ENCODE data around the gene NCOR1.
"Not testable (repeated sequence)": the region's sequence is repeated elsewhere in the genome, so short reads cannot be mapped to it uniquely, and the experiment has no call there.

The NCOR1 gene

GRCh38 chr17:16214190-16215001 lies 938 bp downstream of the NCOR1 start:
- DNase-seq (ENCODE audit: low read depth): no peak

- DNase-seq (ENCODE audit: low read depth): no peak
Measured at GRCh38 chr17:16212793-16213192, 2.5 kb downstream of the NCOR1 start.

- DNase-seq (ENCODE audit: low read depth): no peak
Measured at GRCh38 chr17:16211590-16211989, 3.7 kb downstream of the NCOR1 start.

- DNase-seq (ENCODE audit: low read depth): not testable (repeated sequence)
Measured at GRCh38 chr17:16204763-16205162, 10.6 kb downstream of the NCOR1 start.

- not testable (repeated sequence) for DNase-seq (ENCODE audit: low read depth)
Measured at GRCh38 chr17:16202554-16203500, 12.5 kb downstream of the NCOR1 start.

GRCh38 chr17:16201693-16202131 lies 13.6 kb downstream of the NCOR1 start:
- not testable (repeated sequence) for DNase-seq (ENCODE audit: low read depth)

- no peak for DNase-seq (ENCODE audit: low read depth)
Measured at GRCh38 chr17:16199093-16199492, 16.2 kb downstream of the NCOR1 start.

- no peak for DNase-seq (ENCODE audit: low read depth)
Measured at GRCh38 chr17:16197276-16197675, 18.1 kb downstream of the NCOR1 start.

- DNase-seq (ENCODE audit: low read depth): not testable (repeated sequence)
Measured at GRCh38 chr17:16194307-16194835, 21.0 kb downstream of the NCOR1 start.

- DNase-seq (ENCODE audit: low read depth): no peak
Measured at GRCh38 chr17:16191604-16192003, 23.7 kb downstream of the NCOR1 start.

- DNase-seq (ENCODE audit: low read depth): no peak
Measured at GRCh38 chr17:16190703-16191360, 24.5 kb downstream of the NCOR1 start.

- DNase-seq (ENCODE audit: low read depth): no peak
Measured at GRCh38 chr17:16189791-16190348, 25.5 kb downstream of the NCOR1 start.

GRCh38 chr17:16187642-16188041 lies 27.7 kb downstream of the NCOR1 start:
- DNase-seq (ENCODE audit: low read depth): no peak

- DNase-seq (ENCODE audit: low read depth): no peak
Measured at GRCh38 chr17:16181581-16181980, 33.8 kb downstream of the NCOR1 start.

GRCh38 chr17:16178836-16179235 lies 36.5 kb downstream of the NCOR1 start:
- no peak for DNase-seq (ENCODE audit: low read depth)

- DNase-seq (ENCODE audit: low read depth): no peak
Measured at GRCh38 chr17:16171613-16172012, 43.7 kb downstream of the NCOR1 start.

GRCh38 chr17:16166766-16167165 lies 48.6 kb downstream of the NCOR1 start:
- not testable (repeated sequence) for DNase-seq (ENCODE audit: low read depth)

GRCh38 chr17:16158714-16159113 lies 56.6 kb downstream of the NCOR1 start:
- no peak for DNase-seq (ENCODE audit: low read depth)

GRCh38 chr17:16155536-16155935 lies 59.8 kb downstream of the NCOR1 start:
- DNase-seq (ENCODE audit: low read depth): no peak

- not testable (repeated sequence) for DNase-seq (ENCODE audit: low read depth)
Measured at GRCh38 chr17:16152326-16152725, 63.0 kb downstream of the NCOR1 start.

GRCh38 chr17:16150251-16150856 lies 65.0 kb downstream of the NCOR1 start:
- no peak for DNase-seq (ENCODE audit: low read depth)

All from stimulated activated CD8-positive, alpha-beta memory T cell treated with anti-CD3 and anti-CD28 coated beads, Interleukin-15, amount 100 ng/mL, for 24 hours (primary cell).